Epidermal melanocyte (primary cell): ENCODE results near the gene PEX10.

ENCODE experiments used
- DNase-seq: peaks from one replicate; pipeline ENCODE4 v3.0.0; 2011; ENCODE audit warnings: low spot score; ENCODE audit not compliant: insufficient read length

The PEX10 gene

DNA sequence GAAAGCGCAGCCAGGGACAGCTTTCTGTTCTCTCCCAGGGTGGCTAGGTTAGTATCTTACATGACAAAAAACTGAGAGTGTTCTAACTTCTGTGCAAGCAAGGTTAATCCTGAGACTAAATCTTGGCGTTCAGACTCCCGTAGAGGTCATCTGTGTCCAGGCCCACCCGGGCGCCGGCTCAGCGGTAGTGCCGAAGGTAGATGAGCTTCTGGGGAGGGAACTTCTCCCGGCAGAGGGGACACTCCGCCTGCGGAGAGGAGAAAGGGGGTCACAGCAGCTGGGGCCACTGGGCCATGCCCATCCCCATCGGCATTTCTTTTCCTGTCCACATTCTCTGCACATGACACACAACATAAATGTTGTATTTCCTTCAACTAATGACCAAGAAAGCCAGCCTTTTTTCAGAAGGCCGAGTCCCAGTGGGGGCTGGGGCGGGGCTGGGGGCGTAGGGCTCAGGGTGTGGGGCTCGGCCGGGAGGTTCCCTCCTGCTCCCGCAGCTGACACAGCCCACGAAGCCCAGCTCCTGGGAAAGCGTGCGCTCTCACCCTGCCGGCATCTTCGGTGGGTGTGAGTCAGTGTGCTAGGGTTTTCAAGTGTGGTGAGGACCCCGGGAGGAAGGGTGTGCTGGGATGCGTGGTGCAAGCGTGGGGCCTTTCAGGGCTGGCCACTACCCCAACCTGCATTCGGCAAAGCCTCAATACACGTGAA lies 6.6 kb downstream of the PEX10 start:
- no peak for DNase-seq

- no peak for DNase-seq
Measured at GRCh38 chr1:2404890-2405511, 7.4 kb downstream of the PEX10 start.

DNA sequence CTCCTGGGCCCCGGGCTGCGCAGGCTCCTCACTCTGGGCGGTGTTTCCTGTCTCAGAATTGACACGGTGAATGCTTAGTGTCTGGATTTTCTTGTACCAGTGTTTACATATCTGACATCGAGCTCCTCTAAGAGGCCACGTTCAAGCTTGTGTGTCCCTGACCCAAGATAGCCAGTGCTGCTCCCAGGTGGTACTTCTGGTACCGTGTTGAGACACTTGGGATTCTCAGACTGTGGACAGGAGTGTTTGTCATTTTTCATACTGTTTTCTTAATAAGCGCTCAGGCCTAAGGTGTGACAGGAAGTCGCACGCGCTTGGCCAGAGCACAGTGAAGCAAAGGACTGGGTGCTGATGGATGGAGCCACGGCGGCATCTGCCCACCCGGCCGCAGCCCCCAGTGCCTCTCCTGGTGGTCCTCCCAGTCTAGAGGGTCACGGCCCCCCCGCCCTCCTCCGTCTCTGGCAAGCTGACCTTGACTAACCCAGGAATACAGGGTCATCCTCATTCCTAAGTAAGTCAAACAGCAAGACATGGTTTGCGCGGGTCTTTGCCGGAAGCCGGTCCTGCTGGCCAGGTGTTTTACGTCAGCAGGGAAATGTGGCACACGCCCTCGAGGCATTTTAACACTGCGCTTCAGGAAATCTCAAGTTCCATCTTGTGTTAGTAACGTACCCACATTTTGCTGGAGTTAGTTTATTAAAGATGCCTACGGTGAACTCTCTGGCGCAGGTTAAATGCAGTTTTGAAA lies 8.0 kb downstream of the PEX10 start:
- DNase-seq = no peak

DNA sequence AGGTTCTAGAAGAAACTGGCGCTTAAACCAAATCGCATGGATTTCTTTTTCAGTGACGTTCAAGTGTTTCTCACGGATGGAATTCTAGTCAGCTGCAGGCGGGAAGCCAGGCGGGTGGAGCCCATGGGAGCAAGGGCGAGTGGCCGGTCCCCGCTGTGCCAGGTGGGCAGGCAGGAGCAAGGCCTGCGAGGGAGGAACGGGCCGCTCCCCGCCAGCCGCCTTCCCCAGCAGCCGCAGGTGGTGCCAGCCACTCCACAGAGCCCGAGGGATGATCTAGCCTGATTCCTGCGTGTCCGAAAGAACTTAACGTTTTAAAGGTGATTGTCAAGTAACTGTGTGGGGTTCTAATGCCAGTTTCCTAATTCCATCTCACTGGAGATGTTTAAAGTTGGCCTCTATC lies 9.1 kb downstream of the PEX10 start:
- DNase-seq = no peak

- DNase-seq = no peak
Measured at GRCh38 chr1:2402420-2402819, 9.9 kb downstream of the PEX10 start.

DNA sequence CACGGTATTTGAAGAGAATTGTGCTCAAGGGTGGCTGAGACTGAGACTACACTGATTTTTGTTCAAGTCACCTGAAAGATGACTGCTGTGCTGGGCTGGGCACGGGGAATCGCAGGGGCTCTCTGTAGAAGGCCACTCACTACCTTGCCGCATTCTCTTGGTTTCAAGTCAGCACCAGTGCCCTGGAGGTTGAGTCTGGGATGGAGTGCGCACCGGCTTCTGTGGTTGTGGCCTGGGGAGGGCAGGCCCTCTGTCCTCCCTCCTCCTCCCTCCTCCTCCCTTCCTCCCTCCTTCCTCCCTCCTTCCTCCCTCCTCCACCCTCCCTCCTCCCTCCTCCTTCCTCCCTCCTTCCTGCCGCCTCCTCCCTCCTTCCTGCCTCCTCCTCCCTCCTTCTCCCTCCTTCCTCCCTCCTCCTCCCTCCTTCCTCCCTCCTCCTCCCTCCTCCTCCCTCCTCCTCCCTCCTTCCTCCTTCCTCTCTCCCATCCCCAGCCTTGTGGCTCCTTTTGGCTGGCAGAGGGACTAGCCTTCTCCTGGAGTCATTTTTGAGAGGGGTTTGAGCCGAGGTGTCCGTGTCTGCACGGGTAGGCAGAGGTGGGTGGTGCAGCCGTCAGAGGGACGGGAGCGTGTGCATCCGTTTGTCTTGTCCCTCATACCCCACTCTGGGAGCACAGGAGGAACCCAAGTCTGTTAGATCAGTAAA lies 11.3 kb downstream of the PEX10 start:
- no peak for DNase-seq

- no peak for DNase-seq
Measured at GRCh38 chr1:2400576-2400909, 11.8 kb downstream of the PEX10 start.

DNA sequence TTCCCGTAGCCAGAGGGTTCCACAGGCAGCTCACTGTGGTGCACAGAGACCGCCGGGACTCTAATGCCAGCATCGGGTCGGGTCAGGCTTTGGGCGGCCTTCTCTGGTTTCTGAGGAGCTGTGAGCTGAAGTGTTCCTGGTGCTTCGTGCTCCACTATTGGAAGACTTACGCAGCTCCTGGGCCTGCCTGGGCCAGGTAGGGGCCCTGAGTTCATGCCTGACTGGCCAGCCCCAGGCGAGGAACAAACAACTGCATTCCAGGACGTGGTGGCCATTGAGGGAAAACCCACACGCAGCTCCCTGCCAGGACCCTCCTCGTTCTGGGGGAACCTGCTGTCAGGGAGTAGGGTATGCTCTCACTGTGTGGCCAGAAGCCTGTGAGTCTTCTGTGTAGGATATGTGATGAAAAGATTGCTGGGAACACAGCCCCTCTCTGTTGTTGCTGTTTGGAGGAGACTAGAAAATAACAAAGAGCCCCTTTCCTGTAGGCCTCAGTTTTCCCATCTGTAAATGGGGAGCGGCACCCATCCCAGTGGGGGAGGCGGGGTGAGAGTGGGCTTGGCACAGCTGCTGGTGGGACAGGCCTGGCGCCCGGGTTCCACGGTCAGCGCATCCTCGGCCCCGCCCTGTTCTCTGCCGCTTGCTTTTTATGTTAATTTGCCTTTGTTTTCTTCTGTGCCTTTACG lies 12.3 kb downstream of the PEX10 start:
- no peak for DNase-seq

DNA sequence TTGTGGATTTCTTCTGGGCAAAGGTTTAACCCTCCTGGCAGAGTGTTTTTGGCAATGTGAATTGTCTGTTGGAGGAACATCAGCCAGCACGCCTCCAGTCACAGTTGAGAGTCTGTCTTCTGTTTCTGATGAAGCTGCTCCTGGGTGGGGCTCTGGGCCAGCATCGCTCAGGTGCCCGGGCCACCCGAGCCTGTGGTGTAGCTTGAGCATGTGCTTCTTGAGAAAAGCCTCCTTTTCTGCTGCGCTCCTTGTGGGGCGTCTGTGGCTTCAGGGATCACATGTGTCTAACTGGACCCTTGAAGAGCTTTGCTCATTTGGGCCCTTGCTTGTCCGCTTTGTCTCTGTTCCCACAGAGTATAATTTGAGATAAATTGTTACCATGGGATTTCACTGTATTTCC lies 13.5 kb downstream of the PEX10 start:
- DNase-seq = no peak

GRCh38 chr1:2397007-2397679 lies 15.2 kb downstream of the PEX10 start:
- DNase-seq = no peak

DNA sequence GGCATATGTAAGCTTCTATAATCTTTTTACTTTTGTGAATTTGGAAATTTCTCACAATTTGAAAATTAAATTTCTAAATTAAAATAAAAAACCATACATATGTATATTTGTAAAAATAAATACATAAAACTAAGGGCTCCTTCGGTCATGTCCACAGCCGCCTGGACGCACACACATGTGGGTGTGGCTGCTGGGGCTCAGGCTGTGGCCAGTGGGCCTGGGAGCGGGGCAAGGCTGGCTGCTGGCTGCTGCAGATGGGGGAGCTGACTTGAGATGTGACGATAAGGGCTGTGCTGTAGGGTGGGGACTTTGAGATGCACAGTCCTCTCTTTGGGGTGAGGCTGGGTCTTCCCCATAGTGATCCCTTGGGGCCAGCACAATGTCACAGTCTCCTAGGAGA lies 15.9 kb downstream of the PEX10 start:
- DNase-seq = no peak

- DNase-seq = no peak
Measured at GRCh38 chr1:2396059-2396458, 16.3 kb downstream of the PEX10 start.

GRCh38 chr1:2395245-2395644 lies 17.1 kb downstream of the PEX10 start:
- no peak for DNase-seq

DNA sequence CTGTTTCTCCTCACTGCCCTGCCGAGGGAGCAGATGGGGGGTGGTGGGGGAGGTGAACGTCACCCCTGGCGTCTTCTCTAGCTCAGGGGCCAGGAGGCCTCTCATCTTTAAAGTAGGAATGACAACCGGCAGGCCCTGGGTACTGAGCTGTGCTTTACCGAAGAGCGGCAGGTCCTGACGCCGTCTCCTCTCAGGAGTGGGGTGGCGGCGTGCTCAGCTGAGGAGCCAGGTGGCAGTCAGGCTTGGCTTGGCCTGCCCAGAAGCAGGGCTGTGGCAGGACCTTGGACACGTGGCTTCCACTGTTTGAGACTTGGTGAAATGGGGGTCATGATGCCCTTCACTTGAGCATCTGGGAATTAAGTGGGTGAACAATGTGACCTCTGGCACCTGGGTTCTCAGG lies 17.6 kb downstream of the PEX10 start:
- DNase-seq = no peak

GRCh38 chr1:2394220-2394619 lies 18.1 kb downstream of the PEX10 start:
- no peak for DNase-seq

DNA sequence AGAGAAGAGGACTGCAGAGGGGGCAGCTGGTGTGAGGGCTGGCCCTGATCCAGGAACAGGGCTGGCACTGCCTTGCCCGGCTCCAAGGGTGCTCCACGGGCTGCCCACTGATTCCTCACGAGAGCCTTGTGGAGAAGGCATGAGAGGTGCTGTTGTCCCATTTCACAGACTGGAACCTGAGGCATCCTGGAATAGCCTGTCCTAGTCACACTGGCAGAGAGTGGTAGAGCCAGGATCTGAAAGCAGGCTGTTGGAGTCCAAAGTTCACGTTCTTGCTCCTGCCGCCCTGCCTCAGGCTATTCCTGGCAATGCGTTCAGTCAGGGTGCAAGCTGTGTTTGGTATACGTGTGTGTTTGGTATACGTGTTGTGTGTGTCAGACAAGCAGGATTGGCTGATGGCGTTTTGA lies 18.9 kb downstream of the PEX10 start:
- DNase-seq = no peak

DNA sequence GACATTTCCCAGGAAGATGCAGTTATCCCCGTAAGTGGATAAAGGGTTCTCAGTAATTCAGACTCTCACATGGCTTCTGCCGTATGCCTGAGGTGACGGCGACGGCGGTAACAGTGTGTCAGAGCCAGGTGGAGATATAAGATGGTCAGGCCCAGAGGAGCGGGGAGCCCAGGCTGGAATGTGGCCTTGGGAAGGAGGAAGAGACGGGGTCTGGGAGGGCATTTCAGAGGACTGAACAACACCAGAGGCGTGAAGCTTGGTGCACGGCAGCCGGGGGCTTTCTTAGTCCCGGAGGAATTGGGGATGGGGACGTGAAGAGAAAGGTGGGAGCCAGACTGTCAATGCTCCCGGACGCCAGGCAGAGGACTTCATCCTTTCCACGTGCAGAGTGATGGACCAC lies 19.7 kb downstream of the PEX10 start:
- DNase-seq = no peak

GRCh38 chr1:2391931-2392509 lies 20.3 kb downstream of the PEX10 start:
- no peak for DNase-seq

DNA sequence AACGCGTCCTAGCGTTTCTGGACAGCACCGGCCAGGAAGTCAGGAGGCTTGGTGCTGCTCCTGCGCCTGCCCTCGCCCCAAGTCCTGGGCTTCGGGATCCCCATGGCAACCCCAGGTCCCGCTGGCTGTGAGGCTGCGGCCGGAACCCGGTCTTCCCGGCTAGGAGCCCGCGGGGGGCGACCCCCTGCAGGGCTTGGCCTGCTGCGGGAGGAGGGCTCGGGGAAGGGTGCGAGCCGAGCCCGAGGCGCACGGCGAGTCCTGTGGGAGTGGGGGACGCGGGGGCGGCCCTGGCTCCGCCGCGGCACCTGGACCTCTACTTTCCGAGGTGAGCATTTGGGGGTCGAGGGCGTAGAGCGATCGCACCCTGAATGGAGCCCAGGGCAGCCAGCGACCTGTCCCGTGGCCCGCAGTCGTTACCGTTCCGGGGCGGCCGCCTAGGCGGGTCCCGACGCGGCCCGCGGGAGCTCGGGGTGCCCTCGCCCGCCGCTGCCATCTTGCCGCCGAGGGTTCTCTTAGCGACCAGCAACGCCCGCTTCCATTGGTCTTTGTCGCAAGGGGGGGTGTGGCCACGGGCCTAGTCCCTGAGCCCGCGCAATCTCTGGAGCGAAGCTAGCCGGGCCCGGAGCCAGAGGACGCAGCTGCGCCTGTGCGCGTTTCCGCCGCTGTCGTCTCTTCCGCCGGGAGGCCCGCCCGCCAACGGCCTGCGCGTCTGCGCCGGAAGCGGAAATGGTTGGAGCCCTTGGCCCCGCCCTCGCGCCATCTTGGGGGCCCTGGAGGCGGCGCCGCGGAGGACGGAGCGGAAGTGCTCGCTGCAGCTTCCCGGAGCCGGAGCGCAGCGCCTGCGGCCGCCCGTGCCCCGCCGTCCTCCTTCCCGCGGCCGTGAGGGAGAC lies 21.1 kb downstream of the PEX10 start, which contains the start of the genes MORN1 and RER1:
Gene MORN1 (minus strand): TSS at position 514 of the 890 bp plus-strand sequence. CDS start 21 bp downstream, at position 493.
Gene RER1 (plus strand): TSS at position 801 of the 890 bp plus-strand sequence. CDS start 3,950 bp downstream, outside the sequence.
- DNase-seq = peak; percentile 99
